NCI-H1048 (cell line): Measurements from ENCODE around the gene PRKAG1.

Experiments used
- DNase-seq: peaks from one replicate; lab custom pipeline; 2025; lab: John Stamatoyannopoulos, UW

Gene PRKAG1

GRCh38 chr12:48981757-48982157, 36.8 kb downstream of the PRKAG1 start:
- no peak for DNase-seq

- DNase-seq = no peak
These were observed 37.4 kb downstream of the PRKAG1 start for GRCh38 chr12:48980953-48981756.

- DNase-seq = no peak
These were observed 38.1 kb downstream of the PRKAG1 start for GRCh38 chr12:48980389-48980952.

GRCh38 chr12:48979602-48980388, 38.8 kb downstream of the PRKAG1 start:
- no peak for DNase-seq

- no peak for DNase-seq
These were observed 39.6 kb downstream of the PRKAG1 start for GRCh38 chr12:48978741-48979601.

- no peak for DNase-seq
These were observed 40.3 kb downstream of the PRKAG1 start, which contains the start of gene WNT1 for GRCh38 chr12:48978291-48978740. TSS of gene WNT1 (plus strand) at chr12:48978322. CDS start at chr12:48978651, 329 bp downstream.

GRCh38 chr12:48977290-48978281, 41.0 kb downstream of the PRKAG1 start:
- DNase-seq = peak; percentile 36

GRCh38 chr12:48973941-48974673, 44.5 kb downstream of the PRKAG1 start:
- no peak for DNase-seq

- no peak for DNase-seq
These were observed 45.0 kb downstream of the PRKAG1 start for GRCh38 chr12:48973531-48973930.

- DNase-seq = no peak
These were observed 45.6 kb downstream of the PRKAG1 start for GRCh38 chr12:48972952-48973483.

- no peak for DNase-seq
These were observed 46.2 kb downstream of the PRKAG1 start for GRCh38 chr12:48972213-48972951.

GRCh38 chr12:48970702-48971334, 47.8 kb downstream of the PRKAG1 start:
- DNase-seq = no peak

GRCh38 chr12:48969833-48970701, 48.5 kb downstream of the PRKAG1 start:
- no peak for DNase-seq

GRCh38 chr12:48969160-48969771, 49.3 kb downstream of the PRKAG1 start:
- no peak for DNase-seq

- no peak for DNase-seq
These were observed 50.1 kb downstream of the PRKAG1 start for GRCh38 chr12:48968467-48968866.

GRCh38 chr12:48967991-48968390, 50.6 kb downstream of the PRKAG1 start:
- no peak for DNase-seq
